HL-60 (cell line): ENCODE measurements around the gene CBX6.

Experiments used
- POLR2AphosphoS5 ChIP-seq: IDR thresholded peaks from 2 replicates; pipeline ENCODE4 v1.6.1; 2012; ENCODE audit warnings: low read depth
- TF ChIP-seq, protein P1 (sequence below): IDR thresholded peaks from one replicate; pipeline ENCODE4 v1.5.1; 2011; ENCODE audit warnings: low read length, control low read depth, inconsistent platforms; ENCODE audit not compliant: insufficient read depth
- TF ChIP-seq, protein P2 (sequence below): IDR thresholded peaks from 2 replicates; pipeline ENCODE4 v1.6.1; 2012; ENCODE audit warnings: low read depth; ENCODE audit not compliant: insufficient replicate concordance

DNA sequence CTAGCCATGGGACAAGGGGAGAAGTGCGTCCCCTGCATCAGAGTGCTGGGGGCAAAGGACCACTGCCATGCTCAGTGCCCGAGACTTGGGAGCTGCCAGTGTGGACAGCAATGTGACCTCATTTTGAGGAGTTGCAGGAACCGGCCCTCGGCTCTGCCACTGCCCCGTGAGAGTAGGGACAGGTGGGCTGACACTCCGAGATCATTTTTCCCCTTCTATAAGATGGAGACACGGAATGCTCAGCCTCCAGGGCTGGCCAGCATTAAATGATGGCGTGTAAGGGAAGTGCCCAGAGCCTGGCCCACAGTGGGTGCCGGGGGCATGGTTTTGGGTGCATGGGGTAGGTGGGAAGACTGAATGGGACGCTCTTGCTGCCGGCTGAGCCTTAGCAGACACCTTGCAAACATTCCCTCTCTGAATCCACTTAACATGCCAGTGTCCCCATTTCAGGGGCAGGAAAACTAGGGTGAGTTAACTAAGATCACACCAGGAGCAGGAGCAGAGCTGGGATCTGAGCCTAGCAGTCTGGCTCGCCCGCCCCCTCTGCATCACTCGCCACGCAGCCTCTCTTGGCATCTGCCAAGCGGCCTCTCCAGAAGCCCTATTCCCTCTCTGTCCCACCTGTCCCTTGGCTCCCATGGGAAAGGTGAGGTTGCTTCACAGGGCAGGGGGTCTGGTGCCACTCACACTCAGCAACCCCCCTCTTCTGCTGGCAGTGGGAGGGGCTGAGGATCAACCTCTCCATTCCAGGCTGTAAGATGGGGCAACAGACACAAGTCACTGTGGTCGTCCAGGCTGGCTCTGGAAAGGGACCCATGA, 41.8 kb downstream of the CBX6 start:
- TF ChIP-seq, protein P1, sequence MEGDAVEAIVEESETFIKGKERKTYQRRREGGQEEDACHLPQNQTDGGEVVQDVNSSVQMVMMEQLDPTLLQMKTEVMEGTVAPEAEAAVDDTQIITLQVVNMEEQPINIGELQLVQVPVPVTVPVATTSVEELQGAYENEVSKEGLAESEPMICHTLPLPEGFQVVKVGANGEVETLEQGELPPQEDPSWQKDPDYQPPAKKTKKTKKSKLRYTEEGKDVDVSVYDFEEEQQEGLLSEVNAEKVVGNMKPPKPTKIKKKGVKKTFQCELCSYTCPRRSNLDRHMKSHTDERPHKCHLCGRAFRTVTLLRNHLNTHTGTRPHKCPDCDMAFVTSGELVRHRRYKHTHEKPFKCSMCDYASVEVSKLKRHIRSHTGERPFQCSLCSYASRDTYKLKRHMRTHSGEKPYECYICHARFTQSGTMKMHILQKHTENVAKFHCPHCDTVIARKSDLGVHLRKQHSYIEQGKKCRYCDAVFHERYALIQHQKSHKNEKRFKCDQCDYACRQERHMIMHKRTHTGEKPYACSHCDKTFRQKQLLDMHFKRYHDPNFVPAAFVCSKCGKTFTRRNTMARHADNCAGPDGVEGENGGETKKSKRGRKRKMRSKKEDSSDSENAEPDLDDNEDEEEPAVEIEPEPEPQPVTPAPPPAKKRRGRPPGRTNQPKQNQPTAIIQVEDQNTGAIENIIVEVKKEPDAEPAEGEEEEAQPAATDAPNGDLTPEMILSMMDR, result no peak
- TF ChIP-seq POLR2AphosphoS5, result no peak
- TF ChIP-seq, protein P2, sequence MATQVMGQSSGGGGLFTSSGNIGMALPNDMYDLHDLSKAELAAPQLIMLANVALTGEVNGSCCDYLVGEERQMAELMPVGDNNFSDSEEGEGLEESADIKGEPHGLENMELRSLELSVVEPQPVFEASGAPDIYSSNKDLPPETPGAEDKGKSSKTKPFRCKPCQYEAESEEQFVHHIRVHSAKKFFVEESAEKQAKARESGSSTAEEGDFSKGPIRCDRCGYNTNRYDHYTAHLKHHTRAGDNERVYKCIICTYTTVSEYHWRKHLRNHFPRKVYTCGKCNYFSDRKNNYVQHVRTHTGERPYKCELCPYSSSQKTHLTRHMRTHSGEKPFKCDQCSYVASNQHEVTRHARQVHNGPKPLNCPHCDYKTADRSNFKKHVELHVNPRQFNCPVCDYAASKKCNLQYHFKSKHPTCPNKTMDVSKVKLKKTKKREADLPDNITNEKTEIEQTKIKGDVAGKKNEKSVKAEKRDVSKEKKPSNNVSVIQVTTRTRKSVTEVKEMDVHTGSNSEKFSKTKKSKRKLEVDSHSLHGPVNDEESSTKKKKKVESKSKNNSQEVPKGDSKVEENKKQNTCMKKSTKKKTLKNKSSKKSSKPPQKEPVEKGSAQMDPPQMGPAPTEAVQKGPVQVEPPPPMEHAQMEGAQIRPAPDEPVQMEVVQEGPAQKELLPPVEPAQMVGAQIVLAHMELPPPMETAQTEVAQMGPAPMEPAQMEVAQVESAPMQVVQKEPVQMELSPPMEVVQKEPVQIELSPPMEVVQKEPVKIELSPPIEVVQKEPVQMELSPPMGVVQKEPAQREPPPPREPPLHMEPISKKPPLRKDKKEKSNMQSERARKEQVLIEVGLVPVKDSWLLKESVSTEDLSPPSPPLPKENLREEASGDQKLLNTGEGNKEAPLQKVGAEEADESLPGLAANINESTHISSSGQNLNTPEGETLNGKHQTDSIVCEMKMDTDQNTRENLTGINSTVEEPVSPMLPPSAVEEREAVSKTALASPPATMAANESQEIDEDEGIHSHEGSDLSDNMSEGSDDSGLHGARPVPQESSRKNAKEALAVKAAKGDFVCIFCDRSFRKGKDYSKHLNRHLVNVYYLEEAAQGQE, result no peak
